HK-2 (cell line): ENCODE data around the gene AP2S1.
"Not testable (repeated sequence)": the region's sequence is repeated elsewhere in the genome, so short reads cannot be mapped to it uniquely, and the experiment has no call there.

Experiments
- DNase-seq: peaks from one replicate; pipeline ENCODE4 v3.0.0-alpha.2; 2018; ENCODE audit not compliant: unreplicated experiment

Gene AP2S1

GRCh38 chr19:46868025-46868802 is 17.6 kb upstream of the AP2S1 start:
- DNase-seq: no peak

GRCh38 chr19:46867170-46867569 is 16.5 kb upstream of the AP2S1 start:
- DNase-seq: no peak

- no peak for DNase-seq
Measured at GRCh38 chr19:46866407-46867136, 15.9 kb upstream of the AP2S1 start.

- no peak for DNase-seq
Measured at GRCh38 chr19:46863818-46864629, 13.4 kb upstream of the AP2S1 start.

- DNase-seq: no peak
Measured at GRCh38 chr19:46862974-46863632, 12.5 kb upstream of the AP2S1 start.

- DNase-seq: no peak
Measured at GRCh38 chr19:46862503-46862834, 11.8 kb upstream of the AP2S1 start.

- peak; percentile 34 for DNase-seq
Measured at GRCh38 chr19:46861691-46862502, 11.3 kb upstream of the AP2S1 start.

- DNase-seq: peak; percentile 83
Measured at GRCh38 chr19:46860846-46861690, 10.4 kb upstream of the AP2S1 start, which contains the start of gene ARHGAP35. Gene ARHGAP35, plus strand, starts transcription at chr19:46860997. Its CDS starts 57,679 bp downstream, at chr19:46918676.

- peak; percentile 99 for DNase-seq
Measured at GRCh38 chr19:46860125-46860845, 9.6 kb upstream of the AP2S1 start.

- peak; percentile 87 for DNase-seq
Measured at GRCh38 chr19:46859637-46860124, 9.0 kb upstream of the AP2S1 start.

GRCh38 chr19:46856062-46857022 is 5.7 kb upstream of the AP2S1 start:
- peak; percentile 95 for DNase-seq

- not testable (repeated sequence) for DNase-seq
Measured at GRCh38 chr19:46854698-46855097, 4.1 kb upstream of the AP2S1 start.

- DNase-seq: no peak
Measured at GRCh38 chr19:46852830-46853229, 2.2 kb upstream of the AP2S1 start.

- peak; percentile 18 for DNase-seq
Measured at GRCh38 chr19:46849610-46850009, 1.0 kb downstream of the AP2S1 start.

- DNase-seq: no peak
Measured at GRCh38 chr19:46848389-46848788, 2.3 kb downstream of the AP2S1 start.

- DNase-seq: no peak
Measured at GRCh38 chr19:46847528-46847927, 3.1 kb downstream of the AP2S1 start.

- DNase-seq: no peak
Measured at GRCh38 chr19:46845959-46846459, 4.6 kb downstream of the AP2S1 start.

GRCh38 chr19:46844067-46844489 is 6.6 kb downstream of the AP2S1 start:
- no peak for DNase-seq
